IMR-90 (cell line): ENCODE data around the gene ORC4. TPM values are rescaled to one million over a fixed set of nuclear protein-coding genes. Genes with fewer than 3 reads are reported as not detected.
A peak's percentile ranks its signal among the peaks of the same experiment; 100 is the strongest.

Experiments
- ATAC-seq: fragments of 200-7000 bp; cut with Tn5 transposase; 2 replicates; pipeline ENCODE4 v1.9.1; 2020; ENCODE audit warnings: low read depth, mild to moderate bottlenecking, moderate library complexity
- BruUV-seq: library from RNA; stranded (reverse); fragments of 400-500 nt; replicated peaks from 2 replicates; lab custom pipeline; 2021; lab: Mats Ljungman, UMichigan
- CTCF ChIA-PET: fragments of 300-600 bp; formaldehyde crosslinking; extraction: SDS; loops from one replicate; lab custom pipeline; 2021; ENCODE audit warnings: antibody characterized with exemption; lab: Yijun Ruan, JAX
- POLR2A ChIA-PET: fragments of 300-600 bp; sonication (Branson Sonifier 250); formaldehyde crosslinking; loops from one replicate; lab custom pipeline; 2022; ENCODE audit warnings: antibody characterized with exemption; ENCODE audit not compliant: unreplicated experiment; lab: Charles Lee
- DNase-seq: peaks from one replicate; pipeline ENCODE4 v3.0.0; 2013
- H2AFZ ChIP-seq: replicated peaks from 2 replicates; pipeline ENCODE3; 2013; ENCODE audit warnings: low read length, mild to moderate bottlenecking; ENCODE audit not compliant: poor library complexity
- H2AK5ac ChIP-seq: 2 replicates; pipeline ENCODE4 v1.6.1; 2013; ENCODE audit warnings: low read depth, low read length, inconsistent platforms
- H2AK9ac ChIP-seq: replicated peaks from 2 replicates; pipeline ENCODE3; 2013; ENCODE audit warnings: mild to moderate bottlenecking, low read depth, low read length, moderate library complexity; ENCODE audit not compliant: poor library complexity
- H2BK120ac ChIP-seq: 2 replicates; pipeline ENCODE4 v1.6.1; 2013; ENCODE audit warnings: low read depth, low read length, inconsistent platforms
- H2BK15ac ChIP-seq: 3 replicates; pipeline ENCODE4 v1.6.1; 2013; ENCODE audit warnings: low read depth, low read length, inconsistent platforms
- H2BK20ac ChIP-seq: 2 replicates; pipeline ENCODE4 v1.6.1; 2013; ENCODE audit warnings: low read depth, mild to moderate bottlenecking, inconsistent platforms, low read length, moderate library complexity
- H2BK5ac ChIP-seq: 2 replicates; pipeline ENCODE4 v1.6.1; 2013; ENCODE audit warnings: mild to moderate bottlenecking, low read depth, low read length, inconsistent platforms; ENCODE audit not compliant: poor library complexity, severe bottlenecking
- H3K14ac ChIP-seq: replicated peaks from 2 replicates; pipeline ENCODE4 v1.6.1; 2013; ENCODE audit warnings: low read depth, low read length, inconsistent platforms
- H3K18ac ChIP-seq: 2 replicates; pipeline ENCODE4 v1.6.1; 2013; ENCODE audit warnings: low read depth, low read length, control low read depth
- H3K23ac ChIP-seq: 2 replicates; pipeline ENCODE4 v1.6.1; 2013; ENCODE audit warnings: low read depth, low read length, inconsistent platforms
- H3K27ac ChIP-seq: 2 replicates; pipeline ENCODE4 v1.5.1; 2013; ENCODE audit warnings: mild to moderate bottlenecking, control low read depth, low read length; ENCODE audit not compliant: insufficient read depth
- H3K27me3 ChIP-seq: 2 replicates; pipeline ENCODE4 v1.6.1; 2013; ENCODE audit warnings: low read length; ENCODE audit not compliant: control insufficient read depth, insufficient read depth
- H3K36me3 ChIP-seq: 2 replicates; pipeline ENCODE4 v1.6.1; 2013; ENCODE audit warnings: low read length, mixed read lengths; ENCODE audit not compliant: control insufficient read depth, insufficient read depth
- H3K4ac ChIP-seq: 2 replicates; pipeline ENCODE4 v1.6.1; 2013; ENCODE audit warnings: low read depth, low read length, inconsistent platforms
- H3K4me1 ChIP-seq: 2 replicates; pipeline ENCODE4 v1.6.1; 2013; ENCODE audit warnings: low read length, mixed read lengths; ENCODE audit not compliant: control insufficient read depth, insufficient read depth
- H3K4me2 ChIP-seq: 2 replicates; pipeline ENCODE4 v1.6.1; 2013; ENCODE audit warnings: low read depth, mild to moderate bottlenecking, control low read depth, low read length, moderate library complexity
- H3K4me3 ChIP-seq: 2 replicates; pipeline ENCODE4 v1.5.1; 2013; ENCODE audit warnings: low read depth, mild to moderate bottlenecking, control low read depth, low read length, moderate library complexity; ENCODE audit not compliant: insufficient read depth
- H3K56ac ChIP-seq: 2 replicates; pipeline ENCODE4 v1.6.1; 2013; ENCODE audit warnings: low read length, inconsistent platforms; ENCODE audit not compliant: insufficient read depth; ENCODE audit errors: extremely low read depth
- H3K79me1 ChIP-seq, 2 experiments: 2 replicates each; pipeline ENCODE4 v1.6.1; 2013; ENCODE audit warnings: low read length in 2 of 2, inconsistent platforms in 1 of 2, low read depth in 1 of 2
- H3K9ac ChIP-seq: 2 replicates; pipeline ENCODE4 v1.6.1; 2013; ENCODE audit warnings: low read depth, low read length, control low read depth
- H3K9me1 ChIP-seq: 2 replicates; pipeline ENCODE4 v1.6.1; 2013; ENCODE audit warnings: low read length, inconsistent platforms; ENCODE audit not compliant: insufficient read depth
- H3K9me3 ChIP-seq: 2 replicates; pipeline ENCODE4 v1.6.1; 2013; ENCODE audit warnings: low read length; ENCODE audit not compliant: control insufficient read depth, insufficient read depth
- H4K20me1 ChIP-seq: 2 replicates; pipeline ENCODE4 v1.6.1; 2013; ENCODE audit warnings: low read length, inconsistent platforms; ENCODE audit not compliant: insufficient read depth
- H4K5ac ChIP-seq: 2 replicates; pipeline ENCODE4 v1.6.1; 2013; ENCODE audit warnings: mild to moderate bottlenecking, low read depth, low read length, control low read depth
- H4K8ac ChIP-seq, 2 experiments: 2 replicates each; pipeline ENCODE4 v1.6.1; 2013; ENCODE audit warnings: low read depth in 2 of 2, low read length in 2 of 2, control low read depth in 1 of 2, inconsistent platforms in 1 of 2
- H4K91ac ChIP-seq: 2 replicates; pipeline ENCODE4 v1.6.1; 2013; ENCODE audit warnings: low read depth, low read length, inconsistent platforms; ENCODE audit not compliant: insufficient read depth
- CEBPB ChIP-seq: IDR thresholded peaks from 2 replicates; pipeline ENCODE4 v1.6.1; 2012; ENCODE audit warnings: low read depth, low read length, improper control_type of control experiment
- CHD1 ChIP-seq: IDR thresholded peaks from 2 replicates; pipeline ENCODE4 v1.6.1; 2012; ENCODE audit warnings: low read depth, low read length, improper control_type of control experiment
- CTCF ChIP-seq: conservative IDR thresholded peaks from 2 replicates; pipeline ENCODE4 v1.5.1; 2012; ENCODE audit warnings: mild to moderate bottlenecking, low read depth, low read length, improper control_type of control experiment
- ELK1 ChIP-seq: fragments of 150-350 bp; IDR thresholded peaks from 2 replicates; pipeline ENCODE4 v1.6.1; 2016; ENCODE audit warnings: low read depth, mild to moderate bottlenecking, low read length, moderate library complexity, borderline replicate concordance
- MXI1 ChIP-seq: IDR thresholded peaks from 2 replicates; pipeline ENCODE4 v1.6.1; 2012; ENCODE audit warnings: low read depth, mild to moderate bottlenecking, low read length, moderate library complexity, borderline replicate concordance
- NFE2L2 ChIP-seq: fragments of 150-350 bp; IDR thresholded peaks from 2 replicates; pipeline ENCODE4 v1.6.1; 2016; ENCODE audit warnings: low read depth, mild to moderate bottlenecking, low read length
- POLR2A ChIP-seq: IDR thresholded peaks from 2 replicates; pipeline ENCODE4 v1.6.1; 2012; ENCODE audit warnings: mild to moderate bottlenecking, low read depth, low read length
- RCOR1 ChIP-seq: IDR thresholded peaks from 2 replicates; pipeline ENCODE4 v1.6.1; 2012; ENCODE audit warnings: mild to moderate bottlenecking, low read length, improper control_type of control experiment; ENCODE audit not compliant: insufficient replicate concordance
- RFX5 ChIP-seq: IDR thresholded peaks from 2 replicates; pipeline ENCODE4 v1.8.0; 2012; ENCODE audit warnings: low read depth, mild to moderate bottlenecking, low read length, moderate library complexity
- SMC3 ChIP-seq: fragments of 150-350 bp; IDR thresholded peaks from 2 replicates; pipeline ENCODE4 v1.6.1; 2016; ENCODE audit warnings: low read depth, mild to moderate bottlenecking, antibody characterized with exemption, low read length, moderate library complexity
- USF2 ChIP-seq: fragments of 150-350 bp; IDR thresholded peaks from 2 replicates; pipeline ENCODE4 v1.6.1; 2017; ENCODE audit warnings: mild to moderate bottlenecking, antibody characterized with exemption, low read length, low read depth
- WGBS, 2 experiments: methylation state at CpG; one replicate each; pipeline versions ENCODE4 v1.1.5 to v1.1.7; 2013; ENCODE audit warnings: missing lambda C conversion rate in 2 of 2; ENCODE audit not compliant: insufficient read length in 1 of 2; ENCODE audit errors: extremely low coverage in 2 of 2; 5-methylcytosine and 5-hydroxymethylcytosine counted together
- dilution Hi-C: fragments of 300-500 bp; cut with HindIII; formaldehyde crosslinking; loops from one replicate; pipeline ENCODE4 v1.14.3; 2018; ENCODE audit warnings: low sequenced_read_pairs; ENCODE audit not compliant: unreplicated experiment
- in situ Hi-C: fragments of 300-500 bp; cut with MboI; formaldehyde crosslinking; loops from 3 replicates; pipeline ENCODE4 v1.14.3; 2019; ENCODE audit warnings: low sequenced_read_pairs, inconsistent platforms, mixed read lengths
- intact Hi-C: fragments of 100-400 bp; cut with micrococcal nuclease; formaldehyde crosslinking; loops from 2 replicates; pipeline ENCODE4 v1.10.0; 2022
- polyA plus RNA-seq, 3 experiments: library from polyadenylated mRNA; depleted of rRNA; stranded (reverse); fragments of >200 nt; gene quantifications; 2 replicates each; pipeline ENCODE4 v1.2.3, GENCODE V29; 2012; ENCODE audit warnings: low replicate concordance in 1 of 3
- total RNA-seq: library from RNA; depleted of rRNA; stranded (reverse); fragments of >200 nt; gene quantifications from 2 replicates; pipeline ENCODE4 v1.2.3, GENCODE V29; 2012

The ORC4 gene
- total and polyA plus RNA-seq, 2 of the 4 experiments (the other 2 are of a cell fraction): 20.6 to 23.5 TPM

GRCh38 chr2:148026573-148026972 is 6.0 kb upstream of the ORC4 start:
- in situ Hi-C loops: no loop called here
- Histone ChIP-seq H2AFZ (no peak overlapping the region), H2AK9ac (no peak overlapping the region), H3K9ac (no peak overlapping the region), H3K18ac (no peak overlapping the region), H3K4me2 (no peak overlapping the region), H3K79me1 (peaks cover 6 to 23% of the 10 kb centered on the region in 2 experiments; a peak in 2 of 4 replicates), H2BK5ac (no peak overlapping the region), H3K36me3 (peaks cover 4% of the 10 kb centered on the region; the same call in 1 of the 2 replicates), H2BK20ac (no peak overlapping the region), H3K4ac (no peak overlapping the region), H3K23ac (no peak overlapping the region), H2BK120ac (no peak overlapping the region), H3K14ac (peak overlapping the region; percentile 25; the same call in 1 of the 2 replicates), H2BK15ac (no peak overlapping the region), H4K8ac (no peak overlapping the region), H3K27me3 (no peaks in the 10 kb centered on the region), H3K9me3 (no peaks in the 10 kb centered on the region), H3K4me3 (no peak overlapping the region), H4K91ac (no peak overlapping the region), H4K20me1 (peaks cover 4% of the 10 kb centered on the region; the same call in 1 of the 2 replicates), H3K9me1 (peaks cover 7% of the 10 kb centered on the region; the same call in 1 of the 2 replicates), H4K5ac (no peak overlapping the region), H3K27ac (no peak overlapping the region; the same call in 1 of the 2 replicates), H2AK5ac (no peak overlapping the region), H3K56ac (no peak overlapping the region), H3K4me1 (peaks cover 2% of the 10 kb centered on the region; the same call in 1 of the 2 replicates)
- no peak for TF ChIP-seq CHD1
- TF ChIP-seq RCOR1: no peak
- TF ChIP-seq USF2: no peak
- no peak for TF ChIP-seq CEBPB
- no peak for TF ChIP-seq ELK1
- no peak for TF ChIP-seq RFX5
- TF ChIP-seq SMC3: no peak
- TF ChIP-seq MXI1: no peak
- TF ChIP-seq CTCF: no peak
- no peak for TF ChIP-seq NFE2L2
- no peak for TF ChIP-seq POLR2A
- no CpG with 5 or more reads among the region's 2 CpGs for whole genome bisulfite sequencing, 2 experiments
- ChIA-PET CTCF (no interaction called here), POLR2A (no interaction called here)
- no peak for DNase-seq
- dilution Hi-C loops: no loop called here
- BruUV-seq: no TSS peak
- intact Hi-C loops: no loop called here
- ATAC-seq: no peak
